WERI-Rb-1 (cell line): ENCODE data around the gene BDP1.
"Not testable (repeated sequence)": the region's sequence is repeated elsewhere in the genome, so short reads cannot be mapped to it uniquely, and the experiment has no call there.

ENCODE experiments used
- DNase-seq: peaks from one replicate; pipeline ENCODE4 v3.0.0-alpha.2; 2020
- H3K27ac ChIP-seq: fragments of 250-450 bp; sonication (Bioruptor Pico); 2 replicates; pipeline ENCODE4 v1.5.1; 2020; ENCODE audit warnings: mild to moderate bottlenecking, moderate library complexity
- H3K27me3 ChIP-seq: fragments of 250-450 bp; sonication (Bioruptor Pico); 2 replicates; pipeline ENCODE4 v1.5.1; 2021; ENCODE audit warnings: mild to moderate bottlenecking, low read depth, moderate library complexity; ENCODE audit not compliant: insufficient read depth, severe bottlenecking
- H3K36me3 ChIP-seq: fragments of 250-450 bp; sonication (Bioruptor Pico); 2 replicates; pipeline ENCODE4 v1.5.1; 2020; ENCODE audit warnings: mild to moderate bottlenecking, moderate library complexity
- H3K4me3 ChIP-seq: 2 replicates; pipeline ENCODE4 v1.5.1; 2011; ENCODE audit warnings: low read depth, mild to moderate bottlenecking, control low read depth, low read length
- H3K9me3 ChIP-seq: fragments of 250-450 bp; sonication (Bioruptor Pico); 2 replicates; pipeline ENCODE4 v1.5.1; 2021; ENCODE audit warnings: mild to moderate bottlenecking, moderate library complexity; ENCODE audit not compliant: severe bottlenecking
- TF ChIP-seq, protein P1 (sequence below): IDR thresholded peaks from 2 replicates; pipeline ENCODE4 v1.5.1; 2011; ENCODE audit warnings: low read depth, mild to moderate bottlenecking, control low read depth, inconsistent platforms, low read length

Gene BDP1

DNA sequence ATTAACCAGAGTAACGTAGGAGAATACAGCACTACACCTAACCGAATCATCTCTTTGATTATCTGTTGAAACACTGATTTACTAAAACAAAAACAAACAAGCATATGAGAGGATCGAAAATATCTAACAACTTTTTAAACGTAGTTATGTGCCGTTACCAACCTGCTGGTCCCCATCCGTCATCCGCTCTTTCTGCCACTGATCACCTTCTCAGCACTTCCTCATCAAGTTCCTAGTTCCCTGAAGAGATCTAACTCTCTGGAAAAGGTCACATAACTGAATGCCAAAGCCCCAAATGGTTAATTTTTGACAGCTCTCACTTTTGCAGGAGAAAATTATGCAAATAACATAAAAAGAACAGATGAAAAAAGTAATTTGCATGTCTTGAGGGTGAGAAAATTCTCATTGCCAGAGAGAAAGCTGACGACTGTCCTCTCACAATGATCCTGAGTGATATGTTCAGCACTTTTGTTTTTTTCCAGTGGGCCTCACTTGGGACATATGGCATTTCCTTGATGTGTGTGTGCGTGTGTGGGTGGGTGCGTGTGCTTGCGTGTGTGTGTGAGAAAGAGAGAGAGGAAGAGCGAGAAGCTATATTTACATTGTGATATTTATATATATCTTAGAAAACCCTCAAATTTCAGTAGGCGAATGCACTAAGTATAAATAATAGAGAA lies 8.8 kb upstream of the BDP1 start:
- H3K4me3 ChIP-seq: peak overlapping the region; percentile 49
- H3K27ac ChIP-seq, H3K36me3 ChIP-seq, H3K9me3 ChIP-seq, DNase-seq, H3K27me3 ChIP-seq: not testable (repeated sequence)

DNA sequence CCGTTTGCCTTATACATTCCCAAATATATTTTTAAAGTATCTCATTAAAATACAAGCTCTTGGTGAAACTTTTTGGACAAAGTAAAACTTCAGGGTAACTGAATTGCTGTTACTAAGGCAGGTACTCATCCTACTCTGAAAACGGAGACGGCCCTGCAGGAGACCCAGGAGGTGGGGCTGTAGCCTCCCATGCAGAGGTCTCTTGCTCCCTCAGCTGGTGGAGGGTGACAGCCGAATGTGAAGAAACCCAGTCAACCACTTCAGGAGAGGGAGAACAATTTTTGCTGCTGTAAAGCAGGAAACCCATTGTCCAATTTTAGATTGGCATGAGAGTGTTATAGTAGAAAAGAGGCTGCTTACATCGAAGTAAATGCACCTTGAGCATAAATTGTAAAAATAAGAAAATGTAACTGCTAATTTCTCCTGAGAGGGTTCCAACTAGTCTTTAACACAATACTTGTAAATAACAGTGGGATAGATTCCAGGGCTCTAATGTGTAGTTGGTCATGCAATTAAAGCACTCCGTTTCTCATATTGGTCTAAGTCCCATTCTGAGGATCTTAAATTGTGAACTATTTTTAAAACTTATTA lies 8.1 kb upstream of the BDP1 start:
- not testable (repeated sequence) for H3K27ac ChIP-seq, H3K9me3 ChIP-seq, H3K36me3 ChIP-seq, H3K4me3 ChIP-seq, H3K27me3 ChIP-seq
- TF ChIP-seq, protein P1, sequence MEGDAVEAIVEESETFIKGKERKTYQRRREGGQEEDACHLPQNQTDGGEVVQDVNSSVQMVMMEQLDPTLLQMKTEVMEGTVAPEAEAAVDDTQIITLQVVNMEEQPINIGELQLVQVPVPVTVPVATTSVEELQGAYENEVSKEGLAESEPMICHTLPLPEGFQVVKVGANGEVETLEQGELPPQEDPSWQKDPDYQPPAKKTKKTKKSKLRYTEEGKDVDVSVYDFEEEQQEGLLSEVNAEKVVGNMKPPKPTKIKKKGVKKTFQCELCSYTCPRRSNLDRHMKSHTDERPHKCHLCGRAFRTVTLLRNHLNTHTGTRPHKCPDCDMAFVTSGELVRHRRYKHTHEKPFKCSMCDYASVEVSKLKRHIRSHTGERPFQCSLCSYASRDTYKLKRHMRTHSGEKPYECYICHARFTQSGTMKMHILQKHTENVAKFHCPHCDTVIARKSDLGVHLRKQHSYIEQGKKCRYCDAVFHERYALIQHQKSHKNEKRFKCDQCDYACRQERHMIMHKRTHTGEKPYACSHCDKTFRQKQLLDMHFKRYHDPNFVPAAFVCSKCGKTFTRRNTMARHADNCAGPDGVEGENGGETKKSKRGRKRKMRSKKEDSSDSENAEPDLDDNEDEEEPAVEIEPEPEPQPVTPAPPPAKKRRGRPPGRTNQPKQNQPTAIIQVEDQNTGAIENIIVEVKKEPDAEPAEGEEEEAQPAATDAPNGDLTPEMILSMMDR: peak; percentile 50; the same call in 1 of the 2 replicates
- DNase-seq: peak; percentile 81

DNA sequence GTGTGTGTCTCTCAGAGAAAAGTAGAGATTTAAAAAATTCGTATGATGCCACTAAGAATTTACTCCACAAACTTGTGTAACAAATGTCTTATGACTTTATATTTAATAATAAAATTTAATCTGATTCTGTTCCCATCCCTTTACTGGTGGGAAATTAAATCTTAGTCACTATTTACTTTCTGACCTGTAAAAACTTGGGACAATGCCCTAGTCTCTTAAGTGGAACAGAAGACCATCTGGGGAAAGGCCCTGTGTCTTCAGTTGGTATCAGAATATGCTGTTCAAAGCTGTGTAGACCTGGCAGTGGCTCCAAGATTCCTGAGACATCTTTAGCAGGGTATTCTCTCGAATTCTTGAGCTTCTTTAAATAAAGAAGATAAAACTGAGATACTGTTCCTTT lies 2.6 kb upstream of the BDP1 start:
- DNase-seq: no peak
- H3K4me3 ChIP-seq: no peak overlapping the region
- TF ChIP-seq, protein P1: no peak
- no peaks in the 10 kb centered on the region; the same call in 1 of the 2 replicates for H3K36me3 ChIP-seq
- H3K27me3 ChIP-seq: no peaks in the 10 kb centered on the region
- H3K27ac ChIP-seq: no peak overlapping the region
- no peaks in the 10 kb centered on the region for H3K9me3 ChIP-seq

DNA sequence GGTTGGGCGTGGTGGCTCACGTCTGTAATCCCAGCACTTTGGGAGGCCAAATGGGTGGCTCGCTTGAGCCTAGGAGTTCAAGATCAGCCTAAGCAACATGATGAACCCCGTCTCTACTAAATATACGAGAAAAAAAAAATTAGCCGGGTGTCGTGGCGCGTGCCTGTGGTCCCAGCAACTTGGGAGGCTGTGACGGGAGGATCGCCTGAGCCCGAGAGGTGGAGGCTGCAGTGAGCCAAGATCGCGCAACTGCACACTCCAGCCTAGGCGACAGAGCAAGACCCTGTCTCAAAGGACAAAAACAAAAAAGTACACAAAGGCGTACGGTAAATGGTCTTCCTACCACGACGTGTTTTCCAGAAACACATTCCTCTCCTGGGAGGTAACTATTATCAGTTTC lies 538 bp upstream of the BDP1 start:
- no peak for DNase-seq
- peak overlapping the region; percentile 95; the same call in 1 of the 2 replicates for H3K27ac ChIP-seq
- H3K4me3 ChIP-seq: peak overlapping the region; percentile 99
- peaks cover 16% of the 10 kb centered on the region for H3K36me3 ChIP-seq
- TF ChIP-seq, protein P1: no peak
- H3K27me3 ChIP-seq: no peaks in the 10 kb centered on the region
- no peaks in the 10 kb centered on the region for H3K9me3 ChIP-seq

DNA sequence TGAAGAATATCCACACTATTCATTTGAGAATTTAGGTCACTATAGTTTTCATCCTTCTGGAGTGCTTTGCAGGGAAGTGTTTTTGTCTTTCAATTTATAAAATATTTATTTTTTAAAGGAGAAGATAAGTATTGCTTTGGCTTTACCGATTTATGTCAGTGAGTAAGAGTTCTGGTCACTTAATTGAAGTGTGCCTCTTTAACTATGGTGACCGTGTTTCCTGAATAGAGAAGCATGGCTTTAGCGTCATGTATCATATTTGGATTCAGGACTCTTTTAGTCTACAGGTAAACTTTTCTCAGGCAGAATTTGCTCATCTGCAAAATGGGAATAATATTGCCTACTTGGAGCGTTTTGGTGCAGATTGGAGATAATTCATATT lies 902 bp downstream of the BDP1 start:
- TF ChIP-seq, protein P1: no peak
- no peaks in the 10 kb centered on the region for H3K27me3 ChIP-seq
- H3K9me3 ChIP-seq: no peaks in the 10 kb centered on the region
- peak overlapping the region; percentile 99 for H3K4me3 ChIP-seq
- peaks cover 30% of the 10 kb centered on the region for H3K36me3 ChIP-seq
- no peak for DNase-seq
- H3K27ac ChIP-seq: peak overlapping the region; percentile 95

DNA sequence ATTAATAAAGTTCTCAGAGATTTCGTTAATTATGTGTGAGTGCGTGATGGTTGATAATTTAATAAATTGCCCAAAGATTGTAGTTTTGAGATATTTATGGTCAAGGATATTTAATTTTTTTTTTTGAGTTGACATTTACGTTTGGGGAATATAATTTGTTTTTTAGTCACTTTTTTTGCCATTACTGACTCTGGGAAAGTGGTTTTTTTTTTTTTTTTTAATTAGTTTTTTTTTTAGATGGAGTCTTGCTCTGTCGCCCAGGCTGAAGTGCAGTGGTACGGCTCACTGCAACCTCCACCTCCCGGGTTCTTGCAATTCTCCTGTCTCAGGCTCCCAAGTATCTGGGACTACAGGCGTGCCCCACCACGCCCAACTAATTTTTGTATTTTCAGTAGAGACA lies 1.7 kb downstream of the BDP1 start:
- H3K4me3 ChIP-seq: peak overlapping the region; percentile 99; the same call in 1 of the 2 replicates
- H3K27ac ChIP-seq: no peak overlapping the region
- peaks cover 35% of the 10 kb centered on the region for H3K36me3 ChIP-seq
- H3K27me3 ChIP-seq: no peaks in the 10 kb centered on the region
- DNase-seq: no peak
- H3K9me3 ChIP-seq: no peaks in the 10 kb centered on the region
- TF ChIP-seq, protein P1: no peak
